ENCODE results near the gene GTF2H1. TPM values are rescaled to one million over a fixed set of nuclear protein-coding genes. Genes with fewer than 3 reads are reported as not detected.

The GTF2H1 gene
- total and polyA plus RNA-seq, 2 experiments from 2014 or later = 33.8 to 66.2 TPM

- no peak for DNase-seq (ENCODE audit: low spot score)
- TF ChIP-seq CTCF (IDR thresholded peaks at IDR 0.05; ENCODE audit: poor library complexity) (no peak), EZH2 (IDR thresholded peaks at IDR 0.05; ENCODE audit: borderline replicate concordance) (no peak), EZH2phosphoT487 (IDR thresholded peaks at IDR 0.05; ENCODE audit: low read depth, severe bottlenecking, unreplicated experiment) (no peak)
- Histone ChIP-seq H3K4me2 (no peak overlapping the region), H3K4me1 (ENCODE audit: insufficient read depth) (peaks cover 12% of the 10 kb centered on the region), H4K20me1 (ENCODE audit: insufficient read depth, poor library complexity, severe bottlenecking) (no peaks in the 10 kb centered on the region), H3K9me3 (ENCODE audit: low read depth) (no peaks in the 10 kb centered on the region), H3K9me2 (replicated peaks; ENCODE audit: insufficient read depth) (no peaks in the 10 kb centered on the region), H3K27ac (no peak overlapping the region), H3K4me3 (no peak overlapping the region), H2AFZ (no peak overlapping the region), H3K27me3 (no peaks in the 10 kb centered on the region), H3K36me3 (replicated peaks; ENCODE audit: insufficient read depth, low read depth) (no peaks in the 10 kb centered on the region), H3K79me2 (peaks cover 70% of the 10 kb centered on the region)
- 92% methylated on average over 4 of the region's 4 CpGs for WGBS (ENCODE audit: low lambda C conversion rate, missing lambda C conversion rate)
Observed at GRCh38 chr11:18317551-18317950, 4.8 kb upstream of the GTF2H1 start.

- peaks cover 25% of the 10 kb centered on the region for H3K4me1 ChIP-seq (ENCODE audit: insufficient read depth)
- WGBS (ENCODE audit: low lambda C conversion rate, missing lambda C conversion rate) = 83% methylated on average over 3 of the region's 3 CpGs
- peak overlapping the region; percentile 82 for H3K4me2 ChIP-seq
- H3K4me3 ChIP-seq = no peak overlapping the region
- no peaks in the 10 kb centered on the region for H3K36me3 ChIP-seq (replicated peaks; ENCODE audit: insufficient read depth, low read depth)
- DNase-seq (ENCODE audit: low spot score) = no peak
- peaks cover 86% of the 10 kb centered on the region for H3K79me2 ChIP-seq
- no peak for TF ChIP-seq EZH2phosphoT487 (IDR thresholded peaks at IDR 0.05; ENCODE audit: low read depth, severe bottlenecking, unreplicated experiment)
- no peak for TF ChIP-seq CTCF (IDR thresholded peaks at IDR 0.05; ENCODE audit: poor library complexity)
- TF ChIP-seq EZH2 (IDR thresholded peaks at IDR 0.05; ENCODE audit: borderline replicate concordance) = no peak
- no peak overlapping the region for H2AFZ ChIP-seq
- H3K9me3 ChIP-seq (ENCODE audit: low read depth) = no peaks in the 10 kb centered on the region
- no peaks in the 10 kb centered on the region for H3K9me2 ChIP-seq (replicated peaks; ENCODE audit: insufficient read depth)
- H4K20me1 ChIP-seq (ENCODE audit: insufficient read depth, poor library complexity, severe bottlenecking) = no peaks in the 10 kb centered on the region
- H3K27ac ChIP-seq = peak overlapping the region; percentile 1
- H3K27me3 ChIP-seq = no peaks in the 10 kb centered on the region
Observed at GRCh38 chr11:18319914-18320313, 2.5 kb upstream of the GTF2H1 start.

GRCh38 chr11:18320617-18321016 is 1.8 kb upstream of the GTF2H1 start:
- no peak overlapping the region for H2AFZ ChIP-seq
- peak overlapping the region; percentile 1 for H3K27ac ChIP-seq
- H3K36me3 ChIP-seq (replicated peaks; ENCODE audit: insufficient read depth, low read depth) = no peaks in the 10 kb centered on the region
- H4K20me1 ChIP-seq (ENCODE audit: insufficient read depth, poor library complexity, severe bottlenecking) = no peaks in the 10 kb centered on the region
- H3K4me3 ChIP-seq = peak overlapping the region; percentile 60
- TF ChIP-seq EZH2phosphoT487 (IDR thresholded peaks at IDR 0.05; ENCODE audit: low read depth, severe bottlenecking, unreplicated experiment) (no peak), CTCF (IDR thresholded peaks at IDR 0.05; ENCODE audit: poor library complexity) (no peak), EZH2 (IDR thresholded peaks at IDR 0.05; ENCODE audit: borderline replicate concordance) (no peak)
- H3K4me1 ChIP-seq (ENCODE audit: insufficient read depth) = peaks cover 27% of the 10 kb centered on the region
- peaks cover 88% of the 10 kb centered on the region for H3K79me2 ChIP-seq
- peak overlapping the region; percentile 82 for H3K4me2 ChIP-seq
- no peaks in the 10 kb centered on the region for H3K27me3 ChIP-seq
- no peak for DNase-seq (ENCODE audit: low spot score)
- no peaks in the 10 kb centered on the region for H3K9me3 ChIP-seq (ENCODE audit: low read depth)
- H3K9me2 ChIP-seq (replicated peaks; ENCODE audit: insufficient read depth) = no peaks in the 10 kb centered on the region

GRCh38 chr11:18321578-18321968 is 794 bp upstream of the GTF2H1 start:
- Histone ChIP-seq H3K9me2 (replicated peaks; ENCODE audit: insufficient read depth) (no peaks in the 10 kb centered on the region), H3K79me2 (peaks cover 88% of the 10 kb centered on the region), H3K27ac (peak overlapping the region; percentile 98), H3K36me3 (replicated peaks; ENCODE audit: insufficient read depth, low read depth) (no peaks in the 10 kb centered on the region), H3K27me3 (no peaks in the 10 kb centered on the region), H2AFZ (peak overlapping the region; percentile 69), H3K4me3 (peak overlapping the region; percentile 60), H3K9me3 (ENCODE audit: low read depth) (no peaks in the 10 kb centered on the region), H4K20me1 (ENCODE audit: insufficient read depth, poor library complexity, severe bottlenecking) (no peaks in the 10 kb centered on the region), H3K4me2 (peak overlapping the region; percentile 82), H3K4me1 (ENCODE audit: insufficient read depth) (peaks cover 27% of the 10 kb centered on the region)
- 6% methylated on average over 4 of the region's 4 CpGs for WGBS (ENCODE audit: low lambda C conversion rate, missing lambda C conversion rate)
- DNase-seq (ENCODE audit: low spot score) = no peak
- TF ChIP-seq EZH2phosphoT487 (IDR thresholded peaks at IDR 0.05; ENCODE audit: low read depth, severe bottlenecking, unreplicated experiment) = no peak
- TF ChIP-seq CTCF (IDR thresholded peaks at IDR 0.05; ENCODE audit: poor library complexity) = no peak
- TF ChIP-seq EZH2 (IDR thresholded peaks at IDR 0.05; ENCODE audit: borderline replicate concordance) = no peak

Data from hepatocyte (in vitro differentiated cells).